Gastroesophageal sphincter (tissue), 4 donors: ENCODE measurements around the gene CCT6A. TPM values are rescaled to one million over a fixed set of nuclear protein-coding genes. Genes with fewer than 3 reads are reported as not detected.
"Not testable (repeated sequence)": the region's sequence is repeated elsewhere in the genome, so short reads cannot be mapped to it uniquely, and the experiment has no call there.

ENCODE experiments used
- ATAC-seq: fragments of 150-250 bp; one replicate; pipeline ENCODE4 v1.9.1; 2016; ENCODE audit warnings: mild to moderate bottlenecking, moderate library complexity
- H3K27ac ChIP-seq, 4 donors: fragments of 200-600 bp; sonication (generic) in 3 of 4; 1 replicate in 3 of 4; 2 replicates in 1 of 4; pipeline ENCODE4 v1.5.1; 2016 to 2019
- H3K27me3 ChIP-seq: fragments of 200-600 bp; sonication (generic); one replicate; pipeline ENCODE4 v1.5.1; 2019
- H3K36me3 ChIP-seq, 2 donors: fragments of 200-600 bp; sonication (generic); one replicate each; pipeline ENCODE4 v1.5.1; 2019; ENCODE audit warnings: control low read depth in 1 of 2
- H3K4me1 ChIP-seq, 3 donors: fragments of 200-600 bp; sonication (generic); 1 replicate in 2 of 3; 2 replicates in 1 of 3; pipeline ENCODE4 v1.5.1; 2016 to 2019; ENCODE audit warnings: control low read depth in 2 of 3
- H3K4me3 ChIP-seq, 2 donors: fragments of 200-600 bp; sonication (generic); one replicate each; pipeline ENCODE4 v1.5.1; 2019; ENCODE audit warnings: mild to moderate bottlenecking in 1 of 2, moderate library complexity in 1 of 2
- H3K9me3 ChIP-seq, 3 donors: fragments of 200-600 bp; sonication (generic); one replicate each; pipeline ENCODE4 v1.5.1; 2017 to 2019; ENCODE audit warnings: control low read depth in 2 of 3
- CTCF ChIP-seq, 4 experiments: fragments of 200-600 bp in 2 of 4; fragments of 450-650 bp in 2 of 4; sonication (generic) in 1 of 4; IDR thresholded peaks; one replicate each; pipeline ENCODE4 v1.5.1; 2017 to 2019; ENCODE audit warnings: antibody characterized with exemption in 4 of 4, mild to moderate bottlenecking in 2 of 4, moderate library complexity in 2 of 4
- EP300 ChIP-seq: sonication (generic); formaldehyde crosslinking; IDR thresholded peaks from one replicate; pipeline ENCODE4 v1.6.1; 2017; ENCODE audit warnings: antibody characterized with exemption, mild to moderate bottlenecking
- POLR2A ChIP-seq, 2 donors: fragments of 450-650 bp; IDR thresholded peaks; one replicate each; pipeline ENCODE4 v1.6.1; 2017; ENCODE audit warnings: antibody characterized with exemption in 2 of 2, mild to moderate bottlenecking in 2 of 2, moderate library complexity in 1 of 2
- POLR2AphosphoS5 ChIP-seq: sonication (generic); formaldehyde crosslinking; IDR thresholded peaks from one replicate; pipeline ENCODE4 v1.6.1; 2017; ENCODE audit warnings: antibody characterized with exemption
- WGBS, 2 donors: methylation state at CpG; one replicate each; pipeline ENCODE4 v1.1.5; 2018; ENCODE audit warnings: low coverage in 1 of 2; 5-methylcytosine and 5-hydroxymethylcytosine counted together
- total RNA-seq, 4 donors: library from RNA; depleted of rRNA; stranded (reverse); fragments of >200 nt; gene quantifications; one replicate each; pipeline ENCODE4 v1.1.0, GENCODE V29; 2016

Gene CCT6A
- total RNA-seq, 4 donors from 2014 or later = 88.3 to 138 (median 116) TPM

- Histone ChIP-seq H3K4me1 (peaks cover 0 to 8% (median 0%) of the 10 kb centered on the region in 3 donors), H3K27ac (no peak overlapping the region), H3K4me3 (no peak overlapping the region), H3K27me3 (no peaks in the 10 kb centered on the region), H3K36me3 (peaks cover 0 to 17% of the 10 kb centered on the region in 2 donors), H3K9me3 (no peaks in the 10 kb centered on the region)
- TF ChIP-seq POLR2A (IDR thresholded peaks at IDR 0.05) = no peak
- no peak for TF ChIP-seq EP300
- TF ChIP-seq POLR2AphosphoS5 = no peak
- no peak for ATAC-seq
- 53 to 70% methylated on average over 6 to 9 of the region's 9 CpGs for WGBS, 2 donors
These were observed 22.5 kb upstream of the CCT6A start for GRCh38 chr7:56028942-56029630.

- Histone ChIP-seq H3K27me3 (no peaks in the 10 kb centered on the region), H3K27ac (no peak overlapping the region), H3K4me3 (no peak overlapping the region), H3K36me3 (peaks cover 0 to 17% of the 10 kb centered on the region in 2 donors), H3K9me3 (no peaks in the 10 kb centered on the region), H3K4me1 (peaks cover 0 to 8% (median 0%) of the 10 kb centered on the region in 3 donors)
- no peak for ATAC-seq
- 91 to 94% methylated on average over 6 of the region's 8 CpGs for WGBS, 2 donors
- no peak for TF ChIP-seq POLR2A (IDR thresholded peaks at IDR 0.05)
- TF ChIP-seq EP300 = no peak
- TF ChIP-seq POLR2AphosphoS5 = no peak
These were observed 21.2 kb upstream of the CCT6A start for GRCh38 chr7:56030340-56030739.

- H3K9me3 ChIP-seq, ATAC-seq, H3K4me3 ChIP-seq, H3K4me1 ChIP-seq, H3K27ac ChIP-seq, H3K27me3 ChIP-seq: not testable (repeated sequence)
- peaks cover 0 to 17% of the 10 kb centered on the region in 2 donors for H3K36me3 ChIP-seq
- WGBS, 2 donors = 74 to 75% methylated on average over 5 to 6 of the region's 8 CpGs
These were observed 20.0 kb upstream of the CCT6A start for GRCh38 chr7:56031556-56031955.

GRCh38 chr7:56032578-56032977, 19.0 kb upstream of the CCT6A start:
- H3K36me3 ChIP-seq = peaks cover 0 to 17% of the 10 kb centered on the region in 2 donors
- not testable (repeated sequence) for H3K4me1 ChIP-seq, H3K9me3 ChIP-seq, H3K27me3 ChIP-seq, ATAC-seq, H3K4me3 ChIP-seq, H3K27ac ChIP-seq
- 90 to 91% methylated on average over 5 to 7 of the region's 7 CpGs for WGBS, 2 donors

GRCh38 chr7:56033671-56034432, 17.7 kb upstream of the CCT6A start:
- Histone ChIP-seq H3K9me3 (no peaks in the 10 kb centered on the region), H3K4me1 (peaks cover 0 to 8% (median 0%) of the 10 kb centered on the region in 3 donors), H3K4me3 (peak overlapping the region; percentile 56 to 58), H3K36me3 (peaks cover 0 to 16% of the 10 kb centered on the region in 2 donors), H3K27me3 (no peaks in the 10 kb centered on the region), H3K27ac (peak overlapping the region in 2 of 4 donors; percentile 25 to 48)
- 1 to 7% methylated on average over 6 to 18 of the region's 27 CpGs for WGBS, 2 donors
- peak in 2 of 4 experiments; percentile 29 to 49 for TF ChIP-seq CTCF (IDR thresholded peaks at IDR 0.05)
- no peak for TF ChIP-seq EP300
- ATAC-seq = peak; percentile 75

- TF ChIP-seq POLR2AphosphoS5 = no peak
- TF ChIP-seq POLR2A (IDR thresholded peaks at IDR 0.05) = no peak
- no peak for TF ChIP-seq EP300
- no peak for TF ChIP-seq CTCF (IDR thresholded peaks at IDR 0.05)
- Histone ChIP-seq H3K36me3 (peaks cover 0 to 8% of the 10 kb centered on the region in 2 donors), H3K27ac (no peak overlapping the region), H3K4me1 (no peaks in the 10 kb centered on the region), H3K27me3 (no peaks in the 10 kb centered on the region), H3K4me3 (no peak overlapping the region), H3K9me3 (no peaks in the 10 kb centered on the region)
- 61 to 76% methylated on average over 2 of the region's 3 CpGs for WGBS, 2 donors
- ATAC-seq = no peak
These were observed 10.8 kb upstream of the CCT6A start for GRCh38 chr7:56040730-56041129.

- not testable (repeated sequence) for H3K27me3 ChIP-seq, H3K36me3 ChIP-seq, ATAC-seq, H3K4me3 ChIP-seq, H3K9me3 ChIP-seq
- Histone ChIP-seq H3K4me1 (peaks cover 0 to 48% (median 6%) of the 10 kb centered on the region in 3 donors), H3K27ac (peak overlapping the region in 1 of 4 donors; percentile 75)
- WGBS, 2 donors = 89 to 100% methylated on average over 1 to 2 of the region's 2 CpGs
These were observed 5.8 kb upstream of the CCT6A start for GRCh38 chr7:56045758-56046157.
